ENCODE results near the gene CRNKL1. TPM values are rescaled to one million over a fixed set of nuclear protein-coding genes. Genes with fewer than 3 reads are reported as not detected.

CRNKL1 gene
- total RNA-seq, 2 donors from 2014 or later, result 22.2 to 23.4 TPM

DNA sequence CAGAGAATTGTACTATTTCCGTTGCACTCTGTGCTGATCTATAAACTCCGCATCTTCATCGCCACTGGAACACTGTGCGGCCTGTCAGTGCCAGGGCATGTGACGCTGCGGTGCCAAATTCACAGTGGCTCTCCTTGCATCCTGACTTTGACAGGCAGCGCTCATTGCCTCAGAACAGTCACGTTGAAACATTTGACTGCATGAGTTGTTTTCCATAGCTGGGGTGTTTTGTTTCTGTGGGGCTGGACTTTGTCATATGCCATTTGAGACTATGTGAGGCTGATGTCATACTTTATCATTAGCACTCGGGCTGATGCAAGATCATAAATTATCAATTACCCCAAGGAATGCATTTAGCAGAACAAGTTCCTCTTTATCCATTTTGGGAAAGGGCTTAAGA is 32.8 kb upstream of the CRNKL1 start:
- Mint-ChIP-seq H3K36me3 (ENCODE audit: low read depth) (no peaks in the 10 kb centered on the region), H3K27ac (no peak overlapping the region), H3K4me3 (no peak overlapping the region), H3K27me3 (ENCODE audit: insufficient read depth) (peaks cover 27% of the 10 kb centered on the region), H3K9me3 (no peaks in the 10 kb centered on the region), H3K4me1 (peaks cover 1% of the 10 kb centered on the region)
- Histone ChIP-seq H3K9me3 (ENCODE audit: control insufficient read depth, low read length) (no peaks in the 10 kb centered on the region), H3K27ac (ENCODE audit: low read depth, low read length) (no peak overlapping the region), H3K4me1 (ENCODE audit: control insufficient read depth, insufficient read depth, low read length) (no peaks in the 10 kb centered on the region), H3K9ac (ENCODE audit: extremely low read depth, low read length, poor library complexity, severe bottlenecking) (no peak overlapping the region), H3K4me3 (ENCODE audit: low read length) (no peak overlapping the region), H3K36me3 (ENCODE audit: control insufficient read depth, insufficient read depth, low read length) (no peaks in the 10 kb centered on the region), H3K27me3 (ENCODE audit: control insufficient read depth, insufficient read depth, low read length, poor library complexity, severe bottlenecking) (peaks cover 11% of the 10 kb centered on the region)
- 92 to 94% methylated on average over 4 to 9 of the region's 9 CpGs for WGBS, 2 experiments (ENCODE audit: insufficient coverage in 1 of 2, insufficient read length in 1 of 2)
- TF ChIP-seq, protein P1, sequence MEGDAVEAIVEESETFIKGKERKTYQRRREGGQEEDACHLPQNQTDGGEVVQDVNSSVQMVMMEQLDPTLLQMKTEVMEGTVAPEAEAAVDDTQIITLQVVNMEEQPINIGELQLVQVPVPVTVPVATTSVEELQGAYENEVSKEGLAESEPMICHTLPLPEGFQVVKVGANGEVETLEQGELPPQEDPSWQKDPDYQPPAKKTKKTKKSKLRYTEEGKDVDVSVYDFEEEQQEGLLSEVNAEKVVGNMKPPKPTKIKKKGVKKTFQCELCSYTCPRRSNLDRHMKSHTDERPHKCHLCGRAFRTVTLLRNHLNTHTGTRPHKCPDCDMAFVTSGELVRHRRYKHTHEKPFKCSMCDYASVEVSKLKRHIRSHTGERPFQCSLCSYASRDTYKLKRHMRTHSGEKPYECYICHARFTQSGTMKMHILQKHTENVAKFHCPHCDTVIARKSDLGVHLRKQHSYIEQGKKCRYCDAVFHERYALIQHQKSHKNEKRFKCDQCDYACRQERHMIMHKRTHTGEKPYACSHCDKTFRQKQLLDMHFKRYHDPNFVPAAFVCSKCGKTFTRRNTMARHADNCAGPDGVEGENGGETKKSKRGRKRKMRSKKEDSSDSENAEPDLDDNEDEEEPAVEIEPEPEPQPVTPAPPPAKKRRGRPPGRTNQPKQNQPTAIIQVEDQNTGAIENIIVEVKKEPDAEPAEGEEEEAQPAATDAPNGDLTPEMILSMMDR (conservative IDR thresholded peaks at IDR 0.05), result no peak
- no peak for DNase-seq

DNA sequence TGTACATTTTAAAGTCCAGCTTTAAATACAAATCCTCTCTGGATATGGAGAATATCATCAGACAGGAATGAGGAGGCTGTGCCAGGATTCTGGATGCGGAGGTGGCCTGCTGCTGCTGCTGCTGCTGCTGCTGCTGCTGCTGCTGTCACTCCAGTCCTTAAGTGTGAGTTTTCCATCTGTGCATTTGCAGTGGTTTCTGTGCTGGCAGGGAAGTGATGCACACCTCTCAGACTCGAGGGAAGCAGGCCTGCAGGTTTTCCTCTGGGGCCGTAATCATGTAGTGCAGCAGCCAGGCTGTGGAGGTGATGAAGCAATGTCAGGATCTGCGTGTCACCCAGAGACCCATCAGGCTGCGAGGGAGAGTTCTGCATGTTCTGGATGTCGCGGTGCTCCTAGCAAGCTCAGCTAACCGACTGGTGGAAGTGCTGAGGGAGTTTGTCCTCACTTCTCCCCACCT is 32.1 kb upstream of the CRNKL1 start:
- Histone ChIP-seq H3K36me3 (ENCODE audit: control insufficient read depth, insufficient read depth, low read length) (no peaks in the 10 kb centered on the region), H3K9ac (ENCODE audit: extremely low read depth, low read length, poor library complexity, severe bottlenecking) (no peak overlapping the region), H3K9me3 (ENCODE audit: control insufficient read depth, low read length) (no peaks in the 10 kb centered on the region), H3K27me3 (ENCODE audit: control insufficient read depth, insufficient read depth, low read length, poor library complexity, severe bottlenecking) (peaks cover 11% of the 10 kb centered on the region), H3K27ac (ENCODE audit: low read depth, low read length) (no peak overlapping the region), H3K4me3 (ENCODE audit: low read length) (no peak overlapping the region), H3K4me1 (ENCODE audit: control insufficient read depth, insufficient read depth, low read length) (no peaks in the 10 kb centered on the region)
- peaks cover 25% of the 10 kb centered on the region for H3K27me3 Mint-ChIP-seq (ENCODE audit: insufficient read depth)
- H3K36me3 Mint-ChIP-seq (ENCODE audit: low read depth), result no peaks in the 10 kb centered on the region
- WGBS, 2 experiments (ENCODE audit: insufficient coverage in 1 of 2, insufficient read length in 1 of 2), result 81 to 87% methylated on average over 3 to 8 of the region's 8 CpGs
- no peak overlapping the region for H3K4me3 Mint-ChIP-seq
- DNase-seq, result no peak
- H3K4me1 Mint-ChIP-seq, result peaks cover 1% of the 10 kb centered on the region
- no peak overlapping the region for H3K27ac Mint-ChIP-seq
- TF ChIP-seq, protein P1 (conservative IDR thresholded peaks at IDR 0.05), result no peak
- H3K9me3 Mint-ChIP-seq, result no peaks in the 10 kb centered on the region

DNA sequence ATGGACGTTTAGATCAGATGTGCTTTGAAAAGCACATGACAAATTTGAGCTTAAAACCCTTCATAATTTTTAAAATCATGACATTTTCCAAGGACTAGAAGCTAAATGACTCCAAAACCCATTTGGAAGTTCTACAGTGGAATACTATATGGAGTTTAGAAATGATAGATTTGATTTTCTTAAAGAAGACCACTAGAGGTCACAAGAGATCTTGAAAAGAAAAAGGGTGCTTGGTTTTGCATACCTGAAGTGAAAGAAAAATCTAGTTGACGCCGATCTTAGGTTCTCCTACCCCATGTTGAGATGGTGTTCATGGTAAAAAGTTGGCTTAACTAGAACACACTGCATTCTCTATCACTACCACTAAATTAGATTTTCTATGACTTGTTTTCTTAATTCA is 31.5 kb upstream of the CRNKL1 start:
- Histone ChIP-seq H3K9me3 (ENCODE audit: control insufficient read depth, low read length) (no peaks in the 10 kb centered on the region), H3K4me1 (ENCODE audit: control insufficient read depth, insufficient read depth, low read length) (no peaks in the 10 kb centered on the region), H3K4me3 (ENCODE audit: low read length) (no peak overlapping the region), H3K27me3 (ENCODE audit: control insufficient read depth, insufficient read depth, low read length, poor library complexity, severe bottlenecking) (peaks cover 11% of the 10 kb centered on the region), H3K36me3 (ENCODE audit: control insufficient read depth, insufficient read depth, low read length) (no peaks in the 10 kb centered on the region), H3K9ac (ENCODE audit: extremely low read depth, low read length, poor library complexity, severe bottlenecking) (no peak overlapping the region), H3K27ac (ENCODE audit: low read depth, low read length) (no peak overlapping the region)
- TF ChIP-seq, protein P1 (conservative IDR thresholded peaks at IDR 0.05), result peak; percentile 78
- H3K4me1 Mint-ChIP-seq, result peaks cover 1% of the 10 kb centered on the region
- H3K36me3 Mint-ChIP-seq (ENCODE audit: low read depth), result no peaks in the 10 kb centered on the region
- DNase-seq, result no peak
- 7 to 23% methylated on average over 3 of the region's 3 CpGs for whole genome bisulfite sequencing, 2 experiments (ENCODE audit: insufficient coverage in 1 of 2, insufficient read length in 1 of 2)
- peaks cover 25% of the 10 kb centered on the region for H3K27me3 Mint-ChIP-seq (ENCODE audit: insufficient read depth)
- no peaks in the 10 kb centered on the region for H3K9me3 Mint-ChIP-seq
- H3K27ac Mint-ChIP-seq, result no peak overlapping the region
- no peak overlapping the region for H3K4me3 Mint-ChIP-seq

Data from endodermal cell (in vitro differentiated cells).